H9 (cell line): ENCODE data around the gene FAT2. TPM values are rescaled to one million over a fixed set of nuclear protein-coding genes. Genes with fewer than 3 reads are reported as not detected.

ENCODE experiments used
- DNase-seq: peaks from one replicate; pipeline ENCODE4 v3.0.0-alpha.2; 2017
- H2AFZ ChIP-seq: one replicate; pipeline ENCODE4 v1.6.1; 2013; ENCODE audit warnings: mild to moderate bottlenecking, low read length, control low read depth, moderate library complexity
- H2AK5ac ChIP-seq: 2 replicates; pipeline ENCODE4 v1.6.1; 2013; ENCODE audit warnings: low read length, control low read depth, mixed read lengths; ENCODE audit not compliant: insufficient read length
- H2BK120ac ChIP-seq: one replicate; pipeline ENCODE4 v1.6.1; 2013; ENCODE audit warnings: low read depth, mild to moderate bottlenecking, low read length, control low read depth, inconsistent platforms; ENCODE audit not compliant: poor library complexity, severe bottlenecking
- H2BK12ac ChIP-seq: 2 replicates; pipeline ENCODE4 v1.6.1; 2013; ENCODE audit warnings: low read length, control low read depth, mixed read lengths, low read depth; ENCODE audit not compliant: insufficient read length
- H2BK15ac ChIP-seq: 2 replicates; pipeline ENCODE4 v1.6.1; 2013; ENCODE audit warnings: low read depth, low read length, control low read depth
- H2BK20ac ChIP-seq: one replicate; pipeline ENCODE4 v1.6.1; 2013; ENCODE audit warnings: low read depth, mild to moderate bottlenecking, low read length, control low read depth, inconsistent platforms; ENCODE audit not compliant: poor library complexity, severe bottlenecking
- H2BK5ac ChIP-seq: 2 replicates; pipeline ENCODE4 v1.6.1; 2013; ENCODE audit warnings: low read length, control low read depth, mixed read lengths; ENCODE audit not compliant: insufficient read length
- H3K14ac ChIP-seq: 2 replicates; pipeline ENCODE4 v1.6.1; 2013; ENCODE audit warnings: low read length, control low read depth; ENCODE audit not compliant: insufficient read depth
- H3K18ac ChIP-seq: 2 replicates; pipeline ENCODE4 v1.6.1; 2013; ENCODE audit warnings: low read depth, mild to moderate bottlenecking, mixed read lengths, low read length, control low read depth; ENCODE audit not compliant: insufficient read length
- H3K23ac ChIP-seq: 2 replicates; pipeline ENCODE4 v1.6.1; 2013; ENCODE audit warnings: low read length, control low read depth, mixed read lengths, low read depth; ENCODE audit not compliant: insufficient read length
- H3K23me2 ChIP-seq: 2 replicates; pipeline ENCODE4 v1.6.1; 2013; ENCODE audit warnings: low read depth, mild to moderate bottlenecking, mixed read lengths, low read length, control low read depth; ENCODE audit not compliant: insufficient read length, poor library complexity, severe bottlenecking
- H3K27ac ChIP-seq: 2 replicates; pipeline ENCODE4 v1.5.1; 2013; ENCODE audit warnings: low read length, control low read depth, mixed read lengths, low read depth; ENCODE audit not compliant: insufficient read length
- H3K27me3 ChIP-seq: 2 replicates; pipeline ENCODE4 v1.6.1; 2013; ENCODE audit warnings: low read length, control low read depth, inconsistent platforms; ENCODE audit not compliant: insufficient read depth
- H3K4ac ChIP-seq: 2 replicates; pipeline ENCODE4 v1.6.1; 2013; ENCODE audit warnings: low read depth, mild to moderate bottlenecking, control low read depth, inconsistent platforms, low read length, moderate library complexity
- H3K4me1 ChIP-seq: 2 replicates; pipeline ENCODE4 v1.6.1; 2013; ENCODE audit warnings: low read length, control low read depth, inconsistent platforms; ENCODE audit not compliant: insufficient read depth
- H3K4me2 ChIP-seq: 2 replicates; pipeline ENCODE4 v1.6.1; 2013; ENCODE audit warnings: low read length, control low read depth, mixed read lengths; ENCODE audit not compliant: insufficient read length, insufficient read depth
- H3K56ac ChIP-seq: 2 replicates; pipeline ENCODE4 v1.6.1; 2013; ENCODE audit warnings: low read depth, mild to moderate bottlenecking, mixed read lengths, low read length, control low read depth; ENCODE audit not compliant: insufficient read length
- H3K79me1 ChIP-seq: 2 replicates; pipeline ENCODE4 v1.6.1; 2013; ENCODE audit warnings: low read depth, mild to moderate bottlenecking, moderate library complexity, low read length, control low read depth, inconsistent platforms; ENCODE audit not compliant: insufficient read depth, poor library complexity, severe bottlenecking
- H3K79me2 ChIP-seq: 2 replicates; pipeline ENCODE4 v1.6.1; 2013; ENCODE audit warnings: low read length, control low read depth, inconsistent platforms; ENCODE audit not compliant: insufficient read depth
- H3K9ac ChIP-seq: 2 replicates; pipeline ENCODE4 v1.6.1; 2013; ENCODE audit warnings: low read length, control low read depth, mixed read lengths; ENCODE audit not compliant: insufficient read length; ENCODE audit errors: extremely low read depth
- H3K9me3 ChIP-seq: one replicate; pipeline ENCODE4 v1.6.1; 2013; ENCODE audit warnings: low read depth, low read length, inconsistent platforms; ENCODE audit not compliant: control insufficient read depth
- H3T11ph ChIP-seq: one replicate; pipeline ENCODE4 v1.6.1; 2013; ENCODE audit warnings: mild to moderate bottlenecking, low read length, control low read depth, inconsistent platforms
- H4K20me1 ChIP-seq: one replicate; pipeline ENCODE4 v1.6.1; 2013; ENCODE audit not compliant: control insufficient read depth, insufficient read length, insufficient read depth
- H4K5ac ChIP-seq: 2 replicates; pipeline ENCODE4 v1.6.1; 2013; ENCODE audit warnings: low read depth, mild to moderate bottlenecking, mixed read lengths, low read length, control low read depth; ENCODE audit not compliant: insufficient read length
- H4K8ac ChIP-seq: replicated peaks from 2 replicates; pipeline ENCODE4 v1.6.1; 2013; ENCODE audit warnings: low read length, control low read depth, mixed read lengths, low read depth; ENCODE audit not compliant: insufficient read length
- H4K91ac ChIP-seq: 2 replicates; pipeline ENCODE4 v1.6.1; 2013; ENCODE audit warnings: low read depth, mild to moderate bottlenecking, moderate library complexity, mixed read lengths, low read length, control low read depth; ENCODE audit not compliant: insufficient read length
- H3K27ac Mint-ChIP-seq, 3 experiments: 2 replicates in 2 of 3; 3 replicates in 1 of 3; pipeline ENCODE4 v1.8.0; 2020 to 2021; ENCODE audit warnings: mixed read lengths in 3 of 3, mild to moderate bottlenecking in 1 of 3, moderate library complexity in 1 of 3
- H3K27me3 Mint-ChIP-seq: 2 replicates; pipeline ENCODE4 v1.8.0; 2021; ENCODE audit warnings: low read depth, mild to moderate bottlenecking, moderate library complexity, mixed read lengths
- H3K36me3 Mint-ChIP-seq, 3 experiments: 2 replicates in 2 of 3; 3 replicates in 1 of 3; pipeline ENCODE4 v1.8.0; 2020 to 2021; ENCODE audit warnings: low read depth in 3 of 3, mixed read lengths in 3 of 3; ENCODE audit not compliant: insufficient read depth in 1 of 3
- H3K4me1 Mint-ChIP-seq, 2 experiments: 2 replicates each; pipeline ENCODE4 v1.8.0; 2020; ENCODE audit warnings: mixed read lengths in 2 of 2
- H3K4me3 Mint-ChIP-seq, 2 experiments: 2 replicates in 1 of 2; 3 replicates in 1 of 2; pipeline ENCODE4 v1.8.0; 2020 to 2021; ENCODE audit warnings: mild to moderate bottlenecking in 2 of 2, mixed read lengths in 2 of 2, moderate library complexity in 1 of 2
- H3K9me3 Mint-ChIP-seq, 2 experiments: 2 replicates in 1 of 2; 3 replicates in 1 of 2; pipeline ENCODE4 v1.8.0; 2020; ENCODE audit warnings: mild to moderate bottlenecking in 2 of 2, mixed read lengths in 2 of 2, moderate library complexity in 1 of 2
- WGBS: extraction: QIAGEN DNeasy Blood & Tissue Kit; methylation state at CpG from one replicate; pipeline ENCODE4 v1.1.7; 2013; ENCODE audit warnings: missing lambda C conversion rate, low lambda C conversion rate, mixed read lengths; ENCODE audit not compliant: insufficient read length; ENCODE audit errors: extremely low coverage; 5-methylcytosine and 5-hydroxymethylcytosine counted together
- total RNA-seq: library from RNA; stranded (reverse); gene quantifications from 2 replicates; pipeline ENCODE4 v1.2.1, GENCODE V29; 2021
- TF ChIP-seq, protein P1 (sequence below): fragments of 200-600 bp; sonication (generic); conservative IDR thresholded peaks from 3 replicates; pipeline ENCODE4 v1.8.0; 2021; ENCODE audit warnings: antibody characterized with exemption, mild to moderate bottlenecking

FAT2 gene
- total RNA-seq, 1 experiment from 2014 or later = 0.15 TPM

DNA sequence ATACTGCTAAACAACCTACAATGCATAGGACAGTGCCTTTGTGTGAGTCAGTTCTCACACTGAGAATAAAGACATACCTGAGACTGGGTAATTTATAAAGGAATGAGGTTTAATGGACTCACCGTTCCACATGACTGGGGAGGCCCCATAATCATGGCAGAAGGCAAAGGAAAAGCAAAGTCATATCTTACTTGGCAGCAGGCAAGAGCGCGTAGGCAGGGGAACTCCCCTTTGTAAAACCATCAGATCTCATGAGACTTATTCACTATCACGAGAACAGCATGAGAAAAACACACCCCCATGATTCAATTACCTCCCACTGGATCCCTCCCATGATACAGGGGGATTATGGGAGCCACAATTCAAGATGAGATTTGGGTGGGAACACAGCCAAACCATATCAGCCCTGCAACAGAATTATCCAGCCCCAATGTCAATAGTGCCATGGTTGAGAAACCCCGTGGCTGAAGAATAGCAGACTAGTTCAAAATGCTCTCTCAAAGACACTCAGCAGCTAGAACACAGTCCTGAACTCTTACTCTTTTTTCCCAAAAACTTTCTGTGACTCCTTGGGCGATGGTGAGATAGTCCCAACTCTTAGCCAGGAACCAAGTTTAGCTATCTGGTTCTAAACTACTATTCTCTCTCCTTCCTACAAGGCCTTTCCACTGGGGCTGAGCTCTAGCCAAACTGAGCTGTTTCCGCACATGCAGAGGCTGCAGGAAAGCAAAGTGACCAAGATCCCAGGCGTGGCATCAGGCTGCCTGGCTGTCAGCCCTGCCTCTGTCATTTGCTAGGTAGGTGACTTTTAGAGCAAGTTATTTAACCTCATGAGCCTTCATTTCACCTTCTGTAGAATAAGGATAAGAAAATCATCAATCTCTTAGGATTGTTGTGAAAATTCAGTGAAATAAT is 21.7 kb downstream of the FAT2 start:
- Histone ChIP-seq H3K4me1 (peaks cover 6% of the 10 kb centered on the region; the same call in 1 of the 2 replicates), H3K18ac (no peak overlapping the region), H2BK20ac (no peak overlapping the region), H3K27me3 (peaks cover 5% of the 10 kb centered on the region; the same call in 1 of the 2 replicates), H3K4me2 (no peak overlapping the region), H3K79me2 (no peaks in the 10 kb centered on the region), H3K79me1 (no peaks in the 10 kb centered on the region), H3T11ph (no peak overlapping the region), H2BK120ac (no peak overlapping the region), H2BK5ac (no peak overlapping the region), H3K4ac (no peak overlapping the region), H3K27ac (no peak overlapping the region), H4K20me1 (no peaks in the 10 kb centered on the region), H4K91ac (no peak overlapping the region), H2AFZ (no peak overlapping the region), H2BK15ac (no peak overlapping the region), H2AK5ac (no peak overlapping the region), H3K9me3 (no peaks in the 10 kb centered on the region), H3K23ac (no peak overlapping the region), H4K5ac (no peak overlapping the region), H3K9ac (no peak overlapping the region), H3K14ac (no peak overlapping the region), H4K8ac (no peak overlapping the region), H3K56ac (no peak overlapping the region), H2BK12ac (no peak overlapping the region), H3K23me2 (no peaks in the 10 kb centered on the region)
- peaks cover 74% of the 10 kb centered on the region for H3K27me3 Mint-ChIP-seq
- no peak overlapping the region for H3K27ac Mint-ChIP-seq
- WGBS = no CpG with 5 or more reads among the region's 8 CpGs
- H3K4me1 Mint-ChIP-seq = peaks cover 13 to 17% of the 10 kb centered on the region in 2 experiments
- no peak overlapping the region for H3K4me3 Mint-ChIP-seq
- TF ChIP-seq, protein P1, sequence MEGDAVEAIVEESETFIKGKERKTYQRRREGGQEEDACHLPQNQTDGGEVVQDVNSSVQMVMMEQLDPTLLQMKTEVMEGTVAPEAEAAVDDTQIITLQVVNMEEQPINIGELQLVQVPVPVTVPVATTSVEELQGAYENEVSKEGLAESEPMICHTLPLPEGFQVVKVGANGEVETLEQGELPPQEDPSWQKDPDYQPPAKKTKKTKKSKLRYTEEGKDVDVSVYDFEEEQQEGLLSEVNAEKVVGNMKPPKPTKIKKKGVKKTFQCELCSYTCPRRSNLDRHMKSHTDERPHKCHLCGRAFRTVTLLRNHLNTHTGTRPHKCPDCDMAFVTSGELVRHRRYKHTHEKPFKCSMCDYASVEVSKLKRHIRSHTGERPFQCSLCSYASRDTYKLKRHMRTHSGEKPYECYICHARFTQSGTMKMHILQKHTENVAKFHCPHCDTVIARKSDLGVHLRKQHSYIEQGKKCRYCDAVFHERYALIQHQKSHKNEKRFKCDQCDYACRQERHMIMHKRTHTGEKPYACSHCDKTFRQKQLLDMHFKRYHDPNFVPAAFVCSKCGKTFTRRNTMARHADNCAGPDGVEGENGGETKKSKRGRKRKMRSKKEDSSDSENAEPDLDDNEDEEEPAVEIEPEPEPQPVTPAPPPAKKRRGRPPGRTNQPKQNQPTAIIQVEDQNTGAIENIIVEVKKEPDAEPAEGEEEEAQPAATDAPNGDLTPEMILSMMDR = no peak
- H3K9me3 Mint-ChIP-seq = no peaks in the 10 kb centered on the region
- no peak for DNase-seq
- H3K36me3 Mint-ChIP-seq = no peaks in the 10 kb centered on the region; a peak in 2 of 7 replicates
